Natural killer cell (primary cell): Measurements from ENCODE around the gene CHTF18. TPM values are rescaled to one million over a fixed set of nuclear protein-coding genes. Genes with fewer than 3 reads are reported as not detected.
"Not testable (repeated sequence)": the region's sequence is repeated elsewhere in the genome, so short reads cannot be mapped to it uniquely, and the experiment has no call there.

ENCODE experiments used
- ATAC-seq, 3 donors: fragments of 150-1000 bp in 2 of 3; fragments of 200-7000 bp in 1 of 3; cut with Tn5 transposase; 1 replicate in 1 of 3; 2 replicates in 2 of 3; pipeline ENCODE4 v1.10.0; 2021; ENCODE audit warnings: mild to moderate bottlenecking in 2 of 3, moderate library complexity in 2 of 3
- DNase-seq, 2 donors: peaks; one replicate each; pipeline versions ENCODE4 v3.0.0 to v3.0.0-alpha.2; 2013 to 2021; ENCODE audit warnings: mixed read lengths in 1 of 2
- H3K27ac ChIP-seq: one replicate; pipeline ENCODE4 v1.5.1; 2013; ENCODE audit warnings: mild to moderate bottlenecking, low read length
- H3K27me3 ChIP-seq: one replicate; pipeline ENCODE4 v1.6.1; 2013; ENCODE audit warnings: low read length; ENCODE audit not compliant: control insufficient read depth, insufficient read depth
- H3K36me3 ChIP-seq: one replicate; pipeline ENCODE4 v1.6.1; 2013; ENCODE audit warnings: low read length; ENCODE audit not compliant: control insufficient read depth, insufficient read depth
- H3K4me1 ChIP-seq: one replicate; pipeline ENCODE4 v1.6.1; 2013; ENCODE audit warnings: low read length; ENCODE audit not compliant: control insufficient read depth, insufficient read depth
- H3K4me3 ChIP-seq: one replicate; pipeline ENCODE4 v1.5.1; 2013; ENCODE audit warnings: low read length
- H3K9me3 ChIP-seq: one replicate; pipeline ENCODE4 v1.6.1; 2013; ENCODE audit warnings: low read length; ENCODE audit not compliant: control insufficient read depth, insufficient read depth
- H3K27ac Mint-ChIP-seq, 2 donors: one replicate each; pipeline ENCODE4 v1.8.0; 2022; ENCODE audit warnings: mild to moderate bottlenecking in 2 of 2, mixed read lengths in 2 of 2, moderate library complexity in 1 of 2
- H3K27me3 Mint-ChIP-seq, 2 donors: one replicate each; pipeline ENCODE4 v1.8.0; 2022; ENCODE audit warnings: low read depth in 2 of 2, mixed read lengths in 2 of 2
- H3K36me3 Mint-ChIP-seq: one replicate; pipeline ENCODE4 v1.8.0; 2022; ENCODE audit warnings: mixed read lengths
- H3K4me1 Mint-ChIP-seq, 2 donors: one replicate each; pipeline ENCODE4 v1.8.0; 2022; ENCODE audit warnings: mixed read lengths in 2 of 2
- H3K4me3 Mint-ChIP-seq: one replicate; pipeline ENCODE4 v1.8.0; 2022; ENCODE audit warnings: mild to moderate bottlenecking, moderate library complexity, mixed read lengths
- H3K9me3 Mint-ChIP-seq, 2 donors: one replicate each; pipeline ENCODE4 v1.8.0; 2022; ENCODE audit warnings: mixed read lengths in 2 of 2
- WGBS: methylation state at CpG from one replicate; pipeline ENCODE4 v1.1.7; 2013; ENCODE audit warnings: missing lambda C conversion rate; ENCODE audit not compliant: insufficient coverage; 5-methylcytosine and 5-hydroxymethylcytosine counted together
- intact Hi-C: fragments of 100-400 bp; cut with micrococcal nuclease; formaldehyde crosslinking; loops from one replicate; pipeline ENCODE4 v1.14.2; 2022
- total RNA-seq, 4 donors: library from RNA; stranded (reverse); fragments of 120-200 nt in 1 of 4; gene quantifications; one replicate each; pipeline versions ENCODE4 v1.2.3 to v1.2.4, GENCODE V29; 2013 to 2022
- TF ChIP-seq, protein P1 (sequence below): fragments of 200-600 bp; IDR thresholded peaks from one replicate; pipeline ENCODE4 v1.8.0; 2022; ENCODE audit warnings: antibody characterized with exemption

CHTF18 gene
- total RNA-seq, 3 donors from 2014 or later (not counting 1 experiment from before 2014, with no cell fraction given) = 26.7 to 52.4 (median 40.5) TPM

DNA sequence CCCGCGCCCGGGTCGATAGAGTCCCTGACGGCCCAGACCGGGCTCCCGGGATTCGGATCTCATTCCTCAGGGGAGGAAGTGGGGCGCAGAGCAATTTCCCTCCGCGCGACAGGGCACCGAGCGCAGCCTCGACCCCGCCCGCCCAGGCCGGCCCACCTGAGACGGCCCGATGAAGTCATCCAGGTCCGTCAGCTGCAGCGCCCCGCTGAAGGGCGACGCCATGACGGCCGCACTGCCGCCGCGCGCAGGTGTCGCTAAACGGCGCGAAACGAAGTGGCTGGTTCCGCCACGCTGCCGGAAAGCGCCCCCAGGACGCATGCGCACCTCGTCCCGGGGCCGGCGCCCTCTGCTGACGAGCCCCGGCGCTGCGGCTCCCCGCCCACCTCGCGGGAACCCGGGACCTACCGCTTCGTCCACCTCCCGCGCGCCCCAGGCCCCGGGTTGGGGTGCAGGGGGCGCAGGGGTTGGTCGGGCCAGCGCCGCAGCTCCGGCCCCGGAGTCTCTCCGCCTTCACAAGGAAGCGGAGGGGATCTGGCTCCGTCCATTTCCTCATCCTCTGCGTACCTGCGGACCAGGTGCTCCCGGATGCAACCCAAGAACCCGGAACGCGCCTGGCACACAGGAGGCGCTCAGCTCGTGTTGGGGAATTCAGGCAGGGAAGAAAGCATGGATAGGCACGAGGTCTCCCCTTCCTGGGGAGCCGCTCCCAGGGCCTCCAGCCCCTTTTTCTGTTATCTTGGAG lies 47.5 kb upstream of the CHTF18 start, which contains the start of gene CIAO3:
Gene CIAO3 (minus strand): TSS at position 234 of the 742 bp plus-strand sequence. CDS start 12 bp downstream, at position 222.
- ATAC-seq (peak; percentile 92 to 95 (median 92)), DNase-seq (peak; percentile 93 to 95)
- Histone ChIP-seq H3K4me3 (peak within 1 kb of the TSS; percentile 82), H3K27ac (peak within 1 kb of the TSS; percentile 74), H3K9me3 (no peaks in the 10 kb centered on the region), H3K36me3 (peaks cover 11% of the 10 kb centered on the region), H3K27me3 (no peaks in the 10 kb centered on the region), H3K4me1 (peaks cover 16% of the 10 kb centered on the region)
- TF ChIP-seq, protein P1, sequence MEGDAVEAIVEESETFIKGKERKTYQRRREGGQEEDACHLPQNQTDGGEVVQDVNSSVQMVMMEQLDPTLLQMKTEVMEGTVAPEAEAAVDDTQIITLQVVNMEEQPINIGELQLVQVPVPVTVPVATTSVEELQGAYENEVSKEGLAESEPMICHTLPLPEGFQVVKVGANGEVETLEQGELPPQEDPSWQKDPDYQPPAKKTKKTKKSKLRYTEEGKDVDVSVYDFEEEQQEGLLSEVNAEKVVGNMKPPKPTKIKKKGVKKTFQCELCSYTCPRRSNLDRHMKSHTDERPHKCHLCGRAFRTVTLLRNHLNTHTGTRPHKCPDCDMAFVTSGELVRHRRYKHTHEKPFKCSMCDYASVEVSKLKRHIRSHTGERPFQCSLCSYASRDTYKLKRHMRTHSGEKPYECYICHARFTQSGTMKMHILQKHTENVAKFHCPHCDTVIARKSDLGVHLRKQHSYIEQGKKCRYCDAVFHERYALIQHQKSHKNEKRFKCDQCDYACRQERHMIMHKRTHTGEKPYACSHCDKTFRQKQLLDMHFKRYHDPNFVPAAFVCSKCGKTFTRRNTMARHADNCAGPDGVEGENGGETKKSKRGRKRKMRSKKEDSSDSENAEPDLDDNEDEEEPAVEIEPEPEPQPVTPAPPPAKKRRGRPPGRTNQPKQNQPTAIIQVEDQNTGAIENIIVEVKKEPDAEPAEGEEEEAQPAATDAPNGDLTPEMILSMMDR = peak; percentile 94
- Mint-ChIP-seq H3K36me3 (no peaks in the 10 kb centered on the region), H3K4me1 (no peaks in the 10 kb centered on the region), H3K9me3 (no peaks in the 10 kb centered on the region), H3K27ac (peak within 1 kb of the TSS; percentile 6 to 71), H3K4me3 (peak within 1 kb of the TSS; percentile 84), H3K27me3 (no peaks in the 10 kb centered on the region)
- under 1% methylated on average over 79 of the region's 79 CpGs for WGBS
- intact Hi-C loops = loop anchor here (2.0 kb wide), 1 partner anchor 26 kb away; the partner anchor contains the start of gene METRN

DNA sequence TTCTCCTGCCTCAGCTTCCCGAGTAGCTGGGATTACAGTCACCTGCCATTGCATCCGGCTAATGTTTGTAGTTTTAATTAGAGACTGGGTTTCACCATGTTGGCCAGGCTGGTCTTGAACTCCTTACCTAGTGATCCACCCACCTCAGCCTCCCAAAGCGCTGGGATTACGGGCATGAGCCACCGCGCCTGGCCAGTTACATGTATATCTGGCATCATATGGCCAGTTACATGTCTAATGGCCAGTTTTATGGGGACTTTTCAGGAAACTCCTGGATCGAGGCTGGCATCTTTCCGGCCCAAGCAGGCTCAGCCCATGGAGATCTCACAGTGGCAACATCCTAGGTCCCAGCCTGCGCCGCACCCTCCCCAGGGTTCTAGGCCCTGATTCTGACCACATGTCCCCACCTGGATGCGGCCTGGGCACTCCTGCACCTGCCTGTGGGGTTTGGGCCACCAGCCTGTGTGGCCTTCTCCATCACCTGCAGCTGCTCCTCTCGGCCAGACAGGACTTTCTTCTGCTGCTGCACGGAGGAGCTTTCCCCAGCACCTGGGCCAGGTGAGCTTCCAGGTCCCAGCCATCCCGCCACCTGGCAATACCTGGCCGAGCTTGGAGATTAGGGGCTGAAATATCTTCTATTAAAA lies 46.3 kb upstream of the CHTF18 start:
- Histone ChIP-seq H3K4me3 (no peak overlapping the region), H3K4me1 (peaks cover 16% of the 10 kb centered on the region), H3K9me3 (no peaks in the 10 kb centered on the region), H3K27me3 (no peaks in the 10 kb centered on the region), H3K36me3 (peaks cover 7% of the 10 kb centered on the region), H3K27ac (no peak overlapping the region)
- ATAC-seq (no peak), DNase-seq (no peak)
- WGBS = 97% methylated on average over 15 of the region's 15 CpGs
- intact Hi-C loops = loop anchor here (2.0 kb wide), 1 partner anchor 27 kb away; the partner anchor contains the start of gene METRN
- no peaks in the 10 kb centered on the region for H3K27me3 Mint-ChIP-seq
- no peaks in the 10 kb centered on the region for H3K36me3 Mint-ChIP-seq
- TF ChIP-seq, protein P1 = no peak
- peak overlapping the region; percentile 75 for H3K4me3 Mint-ChIP-seq
- no peaks in the 10 kb centered on the region for H3K9me3 Mint-ChIP-seq
- peak overlapping the region in 1 of 2 donors; percentile 6 for H3K27ac Mint-ChIP-seq
- no peaks in the 10 kb centered on the region for H3K4me1 Mint-ChIP-seq

DNA sequence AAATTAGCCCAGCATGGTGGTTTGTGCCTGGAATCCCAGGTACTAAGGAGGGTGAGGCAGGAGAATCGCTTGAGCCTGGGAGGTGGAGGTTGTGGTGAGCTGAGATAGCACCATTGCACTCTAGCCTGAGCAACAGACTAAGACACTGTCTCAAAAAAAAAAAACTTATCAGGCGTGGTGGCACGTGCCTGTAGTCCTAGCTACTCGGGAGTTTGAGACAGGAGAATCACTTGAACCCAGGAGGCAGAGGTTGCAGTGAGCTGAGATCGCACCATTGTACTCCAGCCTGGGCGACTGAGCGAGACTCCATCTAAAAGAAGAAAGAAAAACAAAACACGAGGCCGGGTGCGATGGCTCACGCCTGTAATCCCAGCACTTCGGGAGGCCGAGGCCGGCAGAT lies 45.5 kb upstream of the CHTF18 start:
- H3K27me3 ChIP-seq, DNase-seq, ATAC-seq, intact Hi-C loops, H3K9me3 Mint-ChIP-seq, H3K27ac ChIP-seq, H3K9me3 ChIP-seq, H3K4me1 Mint-ChIP-seq, H3K27ac Mint-ChIP-seq, H3K27me3 Mint-ChIP-seq, H3K4me3 Mint-ChIP-seq, H3K4me3 ChIP-seq, H3K36me3 ChIP-seq, H3K36me3 Mint-ChIP-seq: not testable (repeated sequence)
- H3K4me1 ChIP-seq = peaks cover 16% of the 10 kb centered on the region
- WGBS = 92% methylated on average over 14 of the region's 14 CpGs

DNA sequence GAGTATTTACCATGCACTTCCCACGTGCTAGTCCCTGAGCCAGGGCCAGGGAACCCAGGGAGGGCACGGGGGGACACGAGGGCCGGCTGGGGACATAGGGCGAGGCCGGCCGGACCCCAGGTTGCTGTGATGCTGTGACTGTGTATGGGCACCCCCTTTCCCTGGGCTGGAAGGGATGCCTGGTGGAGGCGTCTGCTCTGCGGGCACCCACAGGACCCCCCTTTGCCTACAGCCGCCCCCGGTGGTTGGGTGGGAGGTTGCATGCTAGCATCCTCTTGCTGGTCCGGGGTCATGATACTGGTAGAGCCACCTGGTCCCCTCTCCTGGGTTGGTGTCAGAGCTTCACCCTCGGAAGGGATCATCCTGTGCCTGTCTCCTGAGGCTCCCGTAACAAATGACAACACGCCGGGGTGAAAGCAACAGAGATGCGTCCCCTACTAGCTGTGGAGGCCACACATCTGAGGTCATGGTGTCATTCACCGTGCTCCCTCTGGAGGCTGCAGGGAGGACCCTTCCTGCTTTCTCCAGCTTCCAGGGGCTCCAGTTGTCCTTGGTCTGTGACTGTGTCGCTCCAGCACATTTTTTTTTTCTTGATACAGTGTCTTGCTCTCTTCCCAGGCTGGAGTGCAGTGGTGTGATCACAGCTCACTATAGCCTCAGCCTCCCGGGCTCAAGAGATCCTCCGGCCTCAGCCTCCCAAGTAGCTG lies 44.5 kb upstream of the CHTF18 start:
- Mint-ChIP-seq H3K27me3 (no peaks in the 10 kb centered on the region), H3K27ac (no peak overlapping the region), H3K4me1 (no peaks in the 10 kb centered on the region), H3K4me3 (no peak overlapping the region), H3K36me3 (no peaks in the 10 kb centered on the region), H3K9me3 (no peaks in the 10 kb centered on the region)
- DNase-seq (no peak), ATAC-seq (no peak)
- Histone ChIP-seq H3K4me1 (peaks cover 16% of the 10 kb centered on the region), H3K4me3 (no peak overlapping the region), H3K36me3 (no peaks in the 10 kb centered on the region), H3K27me3 (no peaks in the 10 kb centered on the region), H3K9me3 (no peaks in the 10 kb centered on the region), H3K27ac (no peak overlapping the region)
- intact Hi-C loops = no loop called here
- TF ChIP-seq, protein P1 = no peak
- WGBS = 90% methylated on average over 21 of the region's 21 CpGs
